Vagina (tissue), 2 donors: ENCODE measurements around the gene LITAFD.

ENCODE experiments used
- CTCF ChIP-seq, 3 experiments: fragments of 450-650 bp in 2 of 3; fragments of 200-600 bp in 1 of 3; sonication (generic) in 1 of 3; IDR thresholded peaks; one replicate each; pipeline ENCODE4 v1.5.1; 2017 to 2019; ENCODE audit warnings: antibody characterized with exemption in 3 of 3, mild to moderate bottlenecking in 2 of 3, moderate library complexity in 2 of 3
- POLR2A ChIP-seq, 2 donors: fragments of 450-650 bp; IDR thresholded peaks; one replicate each; pipeline ENCODE4 v1.6.1; 2017; ENCODE audit warnings: antibody characterized with exemption in 2 of 2, mild to moderate bottlenecking in 2 of 2, moderate library complexity in 2 of 2

DNA sequence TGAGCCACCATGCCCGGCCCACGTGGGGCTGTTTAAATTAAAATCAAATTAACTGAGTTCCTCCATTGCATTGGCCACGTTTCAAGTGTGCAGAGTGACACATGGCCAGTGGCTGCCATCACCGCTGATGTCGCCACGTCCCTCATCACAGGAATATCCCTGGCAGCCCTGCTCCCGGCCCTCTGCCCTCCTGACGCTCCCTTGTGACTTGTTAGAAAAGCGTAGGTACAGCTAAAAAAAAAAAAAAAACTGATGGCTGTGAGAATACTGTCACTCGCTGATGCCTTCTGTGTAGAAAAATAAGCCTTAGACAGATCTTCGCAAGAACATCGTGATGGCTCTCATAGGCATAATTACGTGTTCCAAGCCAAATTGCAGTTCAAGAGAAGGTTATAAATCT lies 35.0 kb upstream of the LITAFD start:
- TF ChIP-seq CTCF (IDR thresholded peaks at IDR 0.05) (no peak), POLR2A (IDR thresholded peaks at IDR 0.05) (no peak)
